Measurements from ENCODE around the gene SPTSSA.

DNA sequence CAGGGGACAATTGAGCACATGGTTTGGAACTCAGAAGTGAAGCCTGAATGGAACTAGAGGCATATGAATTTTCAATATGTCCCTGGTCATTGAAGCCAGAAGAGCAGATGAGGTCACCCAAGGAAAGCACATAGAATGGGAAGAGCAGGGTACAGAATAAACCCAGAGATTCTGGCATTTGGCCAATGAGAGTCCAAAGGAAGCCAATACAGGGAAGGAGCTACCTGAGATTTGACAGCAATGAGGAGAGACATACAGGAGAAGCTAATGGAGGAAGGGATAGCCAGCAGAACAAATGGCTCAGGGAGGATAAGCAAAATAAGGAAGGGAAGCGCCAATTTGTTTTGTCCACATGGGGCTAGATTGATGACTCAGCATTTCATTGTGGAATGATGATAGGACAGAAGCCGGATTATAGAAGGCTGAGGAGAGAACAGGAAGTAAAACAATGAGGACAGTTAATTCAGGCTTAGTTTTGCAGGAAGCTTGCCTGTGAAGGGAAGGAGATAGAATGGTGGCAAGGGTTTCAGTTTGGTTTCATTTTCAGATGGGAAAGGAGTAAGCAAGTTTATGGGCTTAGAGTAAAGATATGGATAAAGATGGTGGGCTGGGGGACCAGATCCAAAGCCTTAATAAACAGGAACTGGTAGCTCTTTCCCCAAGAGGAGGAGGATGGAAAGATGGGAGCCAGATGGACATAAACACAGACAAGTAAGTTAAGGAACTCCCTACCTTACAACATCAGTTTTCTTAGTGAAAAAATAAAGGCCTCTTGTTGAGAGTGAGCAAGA, 3.2 kb upstream of the SPTSSA start:
- TF ChIP-seq, protein P1, sequence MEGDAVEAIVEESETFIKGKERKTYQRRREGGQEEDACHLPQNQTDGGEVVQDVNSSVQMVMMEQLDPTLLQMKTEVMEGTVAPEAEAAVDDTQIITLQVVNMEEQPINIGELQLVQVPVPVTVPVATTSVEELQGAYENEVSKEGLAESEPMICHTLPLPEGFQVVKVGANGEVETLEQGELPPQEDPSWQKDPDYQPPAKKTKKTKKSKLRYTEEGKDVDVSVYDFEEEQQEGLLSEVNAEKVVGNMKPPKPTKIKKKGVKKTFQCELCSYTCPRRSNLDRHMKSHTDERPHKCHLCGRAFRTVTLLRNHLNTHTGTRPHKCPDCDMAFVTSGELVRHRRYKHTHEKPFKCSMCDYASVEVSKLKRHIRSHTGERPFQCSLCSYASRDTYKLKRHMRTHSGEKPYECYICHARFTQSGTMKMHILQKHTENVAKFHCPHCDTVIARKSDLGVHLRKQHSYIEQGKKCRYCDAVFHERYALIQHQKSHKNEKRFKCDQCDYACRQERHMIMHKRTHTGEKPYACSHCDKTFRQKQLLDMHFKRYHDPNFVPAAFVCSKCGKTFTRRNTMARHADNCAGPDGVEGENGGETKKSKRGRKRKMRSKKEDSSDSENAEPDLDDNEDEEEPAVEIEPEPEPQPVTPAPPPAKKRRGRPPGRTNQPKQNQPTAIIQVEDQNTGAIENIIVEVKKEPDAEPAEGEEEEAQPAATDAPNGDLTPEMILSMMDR (IDR thresholded peaks at IDR 0.05): no peak
- no peak for TF ChIP-seq EP300 (IDR thresholded peaks at IDR 0.05)
- no peak for TF ChIP-seq POLR2A (IDR thresholded peaks at IDR 0.05)
- no peak for TF ChIP-seq POLR2AphosphoS5 (IDR thresholded peaks at IDR 0.05)

Data from sigmoid colon (tissue), 4 donors.